ENCODE results near the gene ADGRD1.

ADGRD1 gene

GRCh38 chr12:131096681-131097181, 143.0 kb downstream of the ADGRD1 start:
- H3K9me3 ChIP-seq (ENCODE audit: control insufficient read depth in 1 of 2, low read length in 2 of 2) = no peaks in the 10 kb centered on the region
- H3K4me3 ChIP-seq (ENCODE audit: low read depth in 1 of 2, low read length in 2 of 2) = no peak overlapping the region
- peaks cover 0 to 8% of the 10 kb centered on the region in 2 donors for H3K4me1 ChIP-seq (ENCODE audit: control insufficient read depth in 1 of 2, insufficient read depth in 2 of 2, low read length in 2 of 2)
- no peak overlapping the region for H3K27ac ChIP-seq (ENCODE audit: low read depth, low read length)
- no peak overlapping the region for H3K9ac ChIP-seq (ENCODE audit: low read depth in 1 of 2, low read length in 2 of 2)
- no peaks in the 10 kb centered on the region for H3K27me3 ChIP-seq (ENCODE audit: control insufficient read depth in 1 of 2, insufficient read depth in 2 of 2, low read length in 2 of 2)
- H3K36me3 ChIP-seq (ENCODE audit: control insufficient read depth in 1 of 2, insufficient read depth in 2 of 2, low read length in 2 of 2) = no peaks in the 10 kb centered on the region

- Histone ChIP-seq H3K4me1 (ENCODE audit: control insufficient read depth in 1 of 2, insufficient read depth in 2 of 2, low read length in 2 of 2) (peaks cover 4 to 15% of the 10 kb centered on the region in 2 donors), H3K36me3 (ENCODE audit: control insufficient read depth in 1 of 2, insufficient read depth in 2 of 2, low read length in 2 of 2) (no peaks in the 10 kb centered on the region), H3K9me3 (ENCODE audit: control insufficient read depth in 1 of 2, low read length in 2 of 2) (no peaks in the 10 kb centered on the region), H3K4me3 (ENCODE audit: low read depth in 1 of 2, low read length in 2 of 2) (no peak overlapping the region), H3K27me3 (ENCODE audit: control insufficient read depth in 1 of 2, insufficient read depth in 2 of 2, low read length in 2 of 2) (no peaks in the 10 kb centered on the region), H3K9ac (ENCODE audit: low read depth in 1 of 2, low read length in 2 of 2) (no peak overlapping the region), H3K27ac (ENCODE audit: low read depth, low read length) (no peak overlapping the region)
Observed at GRCh38 chr12:131097202-131098177, 143.8 kb downstream of the ADGRD1 start.

- no peaks in the 10 kb centered on the region for H3K36me3 ChIP-seq (ENCODE audit: control insufficient read depth in 1 of 2, insufficient read depth in 2 of 2, low read length in 2 of 2)
- H3K4me3 ChIP-seq (ENCODE audit: low read depth in 1 of 2, low read length in 2 of 2) = no peak overlapping the region
- peaks cover 4 to 13% of the 10 kb centered on the region in 2 donors for H3K4me1 ChIP-seq (ENCODE audit: control insufficient read depth in 1 of 2, insufficient read depth in 2 of 2, low read length in 2 of 2)
- no peak overlapping the region for H3K27ac ChIP-seq (ENCODE audit: low read depth, low read length)
- no peaks in the 10 kb centered on the region for H3K9me3 ChIP-seq (ENCODE audit: control insufficient read depth in 1 of 2, low read length in 2 of 2)
- no peaks in the 10 kb centered on the region for H3K27me3 ChIP-seq (ENCODE audit: control insufficient read depth in 1 of 2, insufficient read depth in 2 of 2, low read length in 2 of 2)
- no peak overlapping the region for H3K9ac ChIP-seq (ENCODE audit: low read depth in 1 of 2, low read length in 2 of 2)
Observed at GRCh38 chr12:131098178-131098981, 144.7 kb downstream of the ADGRD1 start.

- H3K9me3 ChIP-seq (ENCODE audit: control insufficient read depth in 1 of 2, low read length in 2 of 2) = no peaks in the 10 kb centered on the region
- H3K27me3 ChIP-seq (ENCODE audit: control insufficient read depth in 1 of 2, insufficient read depth in 2 of 2, low read length in 2 of 2) = no peaks in the 10 kb centered on the region
- H3K4me3 ChIP-seq (ENCODE audit: low read depth in 1 of 2, low read length in 2 of 2) = no peak overlapping the region
- peaks cover 9 to 13% of the 10 kb centered on the region in 2 donors for H3K4me1 ChIP-seq (ENCODE audit: control insufficient read depth in 1 of 2, insufficient read depth in 2 of 2, low read length in 2 of 2)
- H3K9ac ChIP-seq (ENCODE audit: low read depth in 1 of 2, low read length in 2 of 2) = no peak overlapping the region
- no peaks in the 10 kb centered on the region for H3K36me3 ChIP-seq (ENCODE audit: control insufficient read depth in 1 of 2, insufficient read depth in 2 of 2, low read length in 2 of 2)
- H3K27ac ChIP-seq (ENCODE audit: low read depth, low read length) = no peak overlapping the region
Observed at GRCh38 chr12:131100031-131100674, 146.4 kb downstream of the ADGRD1 start.

- Histone ChIP-seq H3K27ac (ENCODE audit: low read depth, low read length) (no peak overlapping the region), H3K4me3 (ENCODE audit: low read depth in 1 of 2, low read length in 2 of 2) (no peak overlapping the region), H3K9me3 (ENCODE audit: control insufficient read depth in 1 of 2, low read length in 2 of 2) (no peaks in the 10 kb centered on the region), H3K9ac (ENCODE audit: low read depth in 1 of 2, low read length in 2 of 2) (no peak overlapping the region), H3K27me3 (ENCODE audit: control insufficient read depth in 1 of 2, insufficient read depth in 2 of 2, low read length in 2 of 2) (no peaks in the 10 kb centered on the region), H3K4me1 (ENCODE audit: control insufficient read depth in 1 of 2, insufficient read depth in 2 of 2, low read length in 2 of 2) (peaks cover 10 to 13% of the 10 kb centered on the region in 2 donors), H3K36me3 (ENCODE audit: control insufficient read depth in 1 of 2, insufficient read depth in 2 of 2, low read length in 2 of 2) (no peaks in the 10 kb centered on the region)
Observed at GRCh38 chr12:131101006-131101405, 147.3 kb downstream of the ADGRD1 start.

- Histone ChIP-seq H3K36me3 (ENCODE audit: control insufficient read depth in 1 of 2, insufficient read depth in 2 of 2, low read length in 2 of 2) (no peaks in the 10 kb centered on the region), H3K9ac (ENCODE audit: low read depth in 1 of 2, low read length in 2 of 2) (no peak overlapping the region), H3K4me1 (ENCODE audit: control insufficient read depth in 1 of 2, insufficient read depth in 2 of 2, low read length in 2 of 2) (peaks cover 10 to 13% of the 10 kb centered on the region in 2 donors), H3K27me3 (ENCODE audit: control insufficient read depth in 1 of 2, insufficient read depth in 2 of 2, low read length in 2 of 2) (no peaks in the 10 kb centered on the region), H3K4me3 (ENCODE audit: low read depth in 1 of 2, low read length in 2 of 2) (no peak overlapping the region), H3K9me3 (ENCODE audit: control insufficient read depth in 1 of 2, low read length in 2 of 2) (no peaks in the 10 kb centered on the region), H3K27ac (ENCODE audit: low read depth, low read length) (no peak overlapping the region)
Observed at GRCh38 chr12:131101703-131102492, 148.2 kb downstream of the ADGRD1 start.

GRCh38 chr12:131102493-131102931, 148.8 kb downstream of the ADGRD1 start:
- Histone ChIP-seq H3K9me3 (ENCODE audit: control insufficient read depth in 1 of 2, low read length in 2 of 2) (no peaks in the 10 kb centered on the region), H3K4me3 (ENCODE audit: low read depth in 1 of 2, low read length in 2 of 2) (no peak overlapping the region), H3K4me1 (ENCODE audit: control insufficient read depth in 1 of 2, insufficient read depth in 2 of 2, low read length in 2 of 2) (peaks cover 10 to 13% of the 10 kb centered on the region in 2 donors), H3K27ac (ENCODE audit: low read depth, low read length) (no peak overlapping the region), H3K9ac (ENCODE audit: low read depth in 1 of 2, low read length in 2 of 2) (no peak overlapping the region), H3K27me3 (ENCODE audit: control insufficient read depth in 1 of 2, insufficient read depth in 2 of 2, low read length in 2 of 2) (no peaks in the 10 kb centered on the region), H3K36me3 (ENCODE audit: control insufficient read depth in 1 of 2, insufficient read depth in 2 of 2, low read length in 2 of 2) (no peaks in the 10 kb centered on the region)

GRCh38 chr12:131102991-131103668, 149.4 kb downstream of the ADGRD1 start:
- Histone ChIP-seq H3K9ac (ENCODE audit: low read depth in 1 of 2, low read length in 2 of 2) (no peak overlapping the region), H3K9me3 (ENCODE audit: control insufficient read depth in 1 of 2, low read length in 2 of 2) (no peaks in the 10 kb centered on the region), H3K4me3 (ENCODE audit: low read depth in 1 of 2, low read length in 2 of 2) (no peak overlapping the region), H3K4me1 (ENCODE audit: control insufficient read depth in 1 of 2, insufficient read depth in 2 of 2, low read length in 2 of 2) (peaks cover 10 to 13% of the 10 kb centered on the region in 2 donors), H3K36me3 (ENCODE audit: control insufficient read depth in 1 of 2, insufficient read depth in 2 of 2, low read length in 2 of 2) (no peaks in the 10 kb centered on the region), H3K27ac (ENCODE audit: low read depth, low read length) (no peak overlapping the region), H3K27me3 (ENCODE audit: control insufficient read depth in 1 of 2, insufficient read depth in 2 of 2, low read length in 2 of 2) (no peaks in the 10 kb centered on the region)

All from duodenal mucosa (tissue), 2 donors.